Karpas-422 (cell line): ENCODE data around the gene C9orf50. TPM values are rescaled to one million over a fixed set of nuclear protein-coding genes. Genes with fewer than 3 reads are reported as not detected.

ENCODE experiments used
- DNase-seq: peaks from one replicate; pipeline ENCODE4 v3.0.0-alpha.2; 2015
- H2AFZ ChIP-seq: fragments of 200-600 bp; sonication (generic); 2 replicates; pipeline ENCODE4 v1.6.1; 2014; ENCODE audit warnings: antibody characterized with exemption, low read length, mixed read lengths
- H3K27ac ChIP-seq: fragments of 200-600 bp; sonication (generic); 2 replicates; pipeline ENCODE4 v1.5.1; 2014; ENCODE audit warnings: mild to moderate bottlenecking, low read length, moderate library complexity
- H3K27me3 ChIP-seq: fragments of 200-600 bp; sonication (generic); 2 replicates; pipeline ENCODE4 v1.6.1; 2014; ENCODE audit warnings: low read length, mixed read lengths
- H3K36me3 ChIP-seq: fragments of 200-600 bp; sonication (generic); 2 replicates; pipeline ENCODE4 v1.6.1; 2014; ENCODE audit warnings: low read length, mixed read lengths; ENCODE audit not compliant: insufficient read depth
- H3K4me1 ChIP-seq: fragments of 200-600 bp; sonication (generic); 2 replicates; pipeline ENCODE4 v1.6.1; 2014; ENCODE audit warnings: mild to moderate bottlenecking, low read length, mixed read lengths
- H3K4me2 ChIP-seq: fragments of 200-600 bp; sonication (generic); 2 replicates; pipeline ENCODE4 v1.6.1; 2014; ENCODE audit warnings: low read length, low read depth, mild to moderate bottlenecking; ENCODE audit not compliant: poor library complexity, severe bottlenecking
- H3K4me3 ChIP-seq: fragments of 200-600 bp; sonication (generic); 2 replicates; pipeline ENCODE4 v1.5.1; 2014; ENCODE audit warnings: mild to moderate bottlenecking, antibody characterized with exemption, low read length, mixed read lengths
- H3K79me2 ChIP-seq: fragments of 200-600 bp; sonication (generic); 2 replicates; pipeline ENCODE4 v1.6.1; 2014; ENCODE audit warnings: mild to moderate bottlenecking, low read length, mixed read lengths
- H3K9ac ChIP-seq: fragments of 200-600 bp; sonication (generic); 2 replicates; pipeline ENCODE4 v1.6.0; 2014; ENCODE audit warnings: low read length
- H3K9me2 ChIP-seq: fragments of 200-600 bp; sonication (generic), shearing (Covaris generic); replicated peaks from 2 replicates; pipeline ENCODE4 v1.6.0; 2014; ENCODE audit warnings: mild to moderate bottlenecking, low read length, moderate library complexity; ENCODE audit not compliant: insufficient read depth
- H3K9me3 ChIP-seq: fragments of 300-700, 200-600 bp; sonication (generic); 2 replicates; pipeline ENCODE4 v1.6.1; 2014; ENCODE audit warnings: low read length, mixed read lengths
- H4K20me1 ChIP-seq: fragments of 200-600 bp; sonication (generic); 2 replicates; pipeline ENCODE4 v1.6.1; 2014; ENCODE audit warnings: mild to moderate bottlenecking, antibody characterized with exemption, low read length, low read depth; ENCODE audit not compliant: insufficient read depth
- total RNA-seq: library from RNA; depleted of rRNA; stranded (reverse); fragments of >200 nt; shearing (Covaris generic); gene quantifications from 2 replicates; pipeline ENCODE4 v1.2.3, GENCODE V29; 2014; ENCODE audit warnings: low replicate concordance; rRNA removed

Gene C9orf50
- not detected in 2 replicates for total RNA-seq

DNA sequence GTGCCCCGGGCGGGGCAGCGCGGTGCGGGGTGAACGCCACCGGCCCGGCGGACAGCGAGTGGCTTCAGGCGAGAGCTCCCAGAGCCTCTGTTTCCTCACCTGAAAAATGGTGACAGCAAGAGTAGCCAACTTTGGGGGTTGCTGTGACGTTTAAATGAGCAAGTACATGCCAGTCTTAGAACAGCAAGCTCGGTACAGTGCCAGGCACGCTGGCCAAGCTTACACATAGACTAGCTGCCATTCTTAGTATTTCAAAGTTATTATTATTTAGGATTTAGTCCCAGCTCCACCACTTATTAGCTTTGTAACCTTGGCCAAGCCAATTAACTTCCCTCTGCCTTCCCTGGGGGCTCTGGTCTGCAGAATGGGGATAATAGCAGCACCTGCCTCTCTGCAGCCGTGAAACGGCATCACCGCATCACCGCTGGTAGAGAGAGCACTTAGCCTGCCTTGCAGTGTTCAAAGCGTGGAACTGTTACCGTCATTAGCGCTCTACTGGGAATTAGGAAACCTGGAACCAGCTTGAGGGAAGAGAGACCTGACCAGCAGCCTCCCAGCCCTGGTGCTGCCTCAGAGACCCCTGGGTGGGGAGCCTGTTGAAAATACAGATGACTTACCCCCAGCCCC, at the start of gene C9orf50:
C9orf50 (minus strand) TSS at position 433 of the 627 bp plus-strand sequence. CDS start 527 bp downstream, outside the sequence.
- DNase-seq = no peak
- H3K27me3 ChIP-seq = no peaks in the 10 kb centered on the region

DNA sequence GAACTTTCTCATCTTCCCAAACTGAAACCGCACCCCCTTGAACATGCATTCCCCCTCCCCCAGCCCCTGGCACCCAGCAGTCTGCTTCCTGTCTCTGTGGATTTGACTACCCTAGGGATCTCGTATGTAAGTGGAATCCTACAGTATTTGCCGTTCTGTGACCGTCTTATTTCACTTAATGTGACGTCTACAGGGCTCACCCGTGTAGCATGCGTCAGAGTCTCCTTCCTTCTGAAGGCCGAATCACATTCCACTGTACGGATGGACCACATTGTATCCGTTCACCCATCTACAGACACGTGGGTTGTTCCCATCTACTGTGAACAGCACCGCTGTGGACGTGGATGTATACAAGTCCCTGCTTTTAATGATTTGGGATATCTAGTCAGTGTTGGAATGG, 49.0 kb upstream of the C9orf50 start:
- Histone ChIP-seq H3K27me3 (no peaks in the 10 kb centered on the region), H3K27ac (no peak overlapping the region), H3K4me2 (no peak overlapping the region), H3K9me2 (no peaks in the 10 kb centered on the region), H3K79me2 (no peaks in the 10 kb centered on the region), H4K20me1 (no peaks in the 10 kb centered on the region), H3K9me3 (no peaks in the 10 kb centered on the region), H3K4me1 (no peaks in the 10 kb centered on the region), H3K9ac (no peak overlapping the region), H2AFZ (no peak overlapping the region), H3K4me3 (no peak overlapping the region), H3K36me3 (no peaks in the 10 kb centered on the region)
- no peak for DNase-seq

More for the DNA sequence above, at the start of gene C9orf50:
- Histone ChIP-seq H3K4me2 (no peak within 1 kb of the TSS), H3K9me3 (no peaks in the 10 kb centered on the region), H3K27ac (no peak within 1 kb of the TSS), H3K79me2 (no peaks in the 10 kb centered on the region), H3K4me1 (peaks cover 24% of the 10 kb centered on the region), H2AFZ (no peak within 1 kb of the TSS), H3K36me3 (no peaks in the 10 kb centered on the region), H4K20me1 (no peaks in the 10 kb centered on the region), H3K9me2 (no peaks in the 10 kb centered on the region), H3K4me3 (no peak within 1 kb of the TSS), H3K9ac (no peak within 1 kb of the TSS)

DNA sequence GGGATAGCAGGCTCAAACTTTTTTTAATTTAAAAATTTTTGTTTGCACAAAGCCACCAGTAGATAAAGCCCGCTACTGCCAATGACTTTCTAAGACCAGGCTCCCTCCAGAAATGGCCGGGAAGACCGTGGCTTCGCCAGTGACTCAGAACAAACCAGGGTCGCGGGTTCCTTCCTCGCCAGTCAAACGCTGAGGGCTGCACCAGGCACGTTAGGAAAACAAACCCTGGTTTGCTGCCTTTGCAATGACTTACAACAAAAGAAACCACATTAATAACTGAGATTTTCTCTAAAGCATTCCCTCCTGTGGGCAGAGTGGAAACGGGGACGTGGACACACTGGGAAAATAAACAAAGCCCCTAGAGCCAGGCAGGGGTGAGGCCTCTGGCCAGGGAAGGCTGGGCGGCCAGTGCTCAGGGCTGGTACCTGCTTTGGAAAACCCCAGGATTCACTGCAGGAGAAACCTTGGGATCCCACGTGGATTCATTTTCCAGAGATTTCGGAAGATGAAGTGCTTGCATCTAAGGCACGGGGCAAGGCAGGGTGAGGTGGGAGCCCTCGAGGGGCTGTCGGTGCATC, 48.3 kb upstream of the C9orf50 start:
- no peak overlapping the region for H3K4me3 ChIP-seq
- H3K9me3 ChIP-seq = no peaks in the 10 kb centered on the region
- no peak overlapping the region for H2AFZ ChIP-seq
- no peaks in the 10 kb centered on the region for H4K20me1 ChIP-seq
- DNase-seq = no peak
- H3K79me2 ChIP-seq = no peaks in the 10 kb centered on the region
- H3K4me2 ChIP-seq = no peak overlapping the region
- H3K4me1 ChIP-seq = no peaks in the 10 kb centered on the region
- H3K9ac ChIP-seq = no peak overlapping the region
- H3K36me3 ChIP-seq = no peaks in the 10 kb centered on the region
- no peak overlapping the region for H3K27ac ChIP-seq
- no peaks in the 10 kb centered on the region for H3K27me3 ChIP-seq
- no peaks in the 10 kb centered on the region for H3K9me2 ChIP-seq

DNA sequence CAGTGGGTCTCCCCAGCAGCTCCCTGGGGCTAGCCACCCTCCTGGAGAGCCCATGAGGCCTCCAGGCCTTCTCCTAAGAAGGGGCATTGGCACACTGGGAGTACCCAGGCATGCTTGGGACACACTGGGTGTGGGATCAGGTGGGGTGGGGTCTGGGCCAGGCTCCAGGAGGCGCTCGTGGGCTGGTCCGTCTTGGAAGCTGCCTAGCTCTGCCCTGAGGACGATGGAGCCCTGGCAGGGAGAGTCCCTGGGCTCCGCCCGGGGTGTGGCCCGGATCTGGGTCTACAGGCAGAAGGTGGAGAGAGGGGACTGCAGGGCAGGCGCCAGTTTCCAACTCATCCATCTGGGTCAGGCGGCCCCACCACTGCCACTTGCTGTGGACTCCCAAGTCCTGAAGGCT, 46.9 kb upstream of the C9orf50 start:
- Histone ChIP-seq H3K4me3 (no peak overlapping the region), H2AFZ (no peak overlapping the region), H3K9ac (no peak overlapping the region), H3K27me3 (no peaks in the 10 kb centered on the region), H4K20me1 (no peaks in the 10 kb centered on the region), H3K79me2 (no peaks in the 10 kb centered on the region), H3K4me1 (no peaks in the 10 kb centered on the region), H3K9me2 (no peaks in the 10 kb centered on the region), H3K9me3 (no peaks in the 10 kb centered on the region), H3K4me2 (no peak overlapping the region), H3K27ac (no peak overlapping the region), H3K36me3 (no peaks in the 10 kb centered on the region)
- DNase-seq = no peak

DNA sequence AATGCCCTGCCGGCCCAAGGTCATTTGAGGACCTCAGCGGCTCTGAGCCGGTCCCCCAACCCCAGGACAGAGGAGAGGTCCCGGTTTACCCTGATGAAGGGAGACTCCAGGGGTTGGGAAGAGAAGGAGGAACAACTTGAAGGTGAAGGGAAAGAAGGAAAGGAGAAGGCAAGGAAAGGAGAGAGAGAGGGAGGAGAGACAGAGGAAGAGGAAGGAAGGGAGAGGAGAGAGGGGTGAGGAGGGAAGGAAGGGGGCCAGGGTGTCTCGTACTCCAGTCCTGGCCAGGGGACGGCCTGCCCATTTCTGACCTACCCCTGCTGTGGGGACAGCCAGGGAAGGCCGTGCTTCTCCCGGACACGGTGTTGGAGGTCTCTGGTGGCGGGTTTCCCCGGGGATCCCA, 46.5 kb upstream of the C9orf50 start:
- no peaks in the 10 kb centered on the region for H3K36me3 ChIP-seq
- no peak overlapping the region for H2AFZ ChIP-seq
- no peaks in the 10 kb centered on the region for H3K79me2 ChIP-seq
- no peaks in the 10 kb centered on the region for H4K20me1 ChIP-seq
- no peak for DNase-seq
- no peak overlapping the region for H3K9ac ChIP-seq
- H3K27ac ChIP-seq = no peak overlapping the region
- no peak overlapping the region for H3K4me3 ChIP-seq
- H3K9me2 ChIP-seq = no peaks in the 10 kb centered on the region
- H3K9me3 ChIP-seq = no peaks in the 10 kb centered on the region
- no peak overlapping the region for H3K4me2 ChIP-seq
- no peaks in the 10 kb centered on the region for H3K27me3 ChIP-seq
- H3K4me1 ChIP-seq = no peaks in the 10 kb centered on the region

- Histone ChIP-seq H3K9me3 (no peaks in the 10 kb centered on the region), H3K79me2 (no peaks in the 10 kb centered on the region), H3K27ac (no peak overlapping the region), H3K27me3 (no peaks in the 10 kb centered on the region), H3K9me2 (no peaks in the 10 kb centered on the region), H3K36me3 (no peaks in the 10 kb centered on the region), H3K4me3 (no peak overlapping the region), H3K4me2 (no peak overlapping the region), H3K9ac (no peak overlapping the region), H4K20me1 (no peaks in the 10 kb centered on the region), H2AFZ (no peak overlapping the region), H3K4me1 (no peaks in the 10 kb centered on the region)
- DNase-seq = no peak
Observed at GRCh38 chr9:129666575-129666974, 45.7 kb upstream of the C9orf50 start.

- no peaks in the 10 kb centered on the region for H3K79me2 ChIP-seq
- no peak for DNase-seq
- H3K36me3 ChIP-seq = no peaks in the 10 kb centered on the region
- H3K4me1 ChIP-seq = no peaks in the 10 kb centered on the region
- H3K27ac ChIP-seq = no peak overlapping the region
- no peaks in the 10 kb centered on the region for H3K9me2 ChIP-seq
- H3K4me3 ChIP-seq = no peak overlapping the region
- H3K9me3 ChIP-seq = no peaks in the 10 kb centered on the region
- H4K20me1 ChIP-seq = no peaks in the 10 kb centered on the region
- H3K9ac ChIP-seq = no peak overlapping the region
- H3K4me2 ChIP-seq = no peak overlapping the region
- no peaks in the 10 kb centered on the region for H3K27me3 ChIP-seq
- H2AFZ ChIP-seq = no peak overlapping the region
Observed at GRCh38 chr9:129665814-129666520, 45.1 kb upstream of the C9orf50 start.

DNA sequence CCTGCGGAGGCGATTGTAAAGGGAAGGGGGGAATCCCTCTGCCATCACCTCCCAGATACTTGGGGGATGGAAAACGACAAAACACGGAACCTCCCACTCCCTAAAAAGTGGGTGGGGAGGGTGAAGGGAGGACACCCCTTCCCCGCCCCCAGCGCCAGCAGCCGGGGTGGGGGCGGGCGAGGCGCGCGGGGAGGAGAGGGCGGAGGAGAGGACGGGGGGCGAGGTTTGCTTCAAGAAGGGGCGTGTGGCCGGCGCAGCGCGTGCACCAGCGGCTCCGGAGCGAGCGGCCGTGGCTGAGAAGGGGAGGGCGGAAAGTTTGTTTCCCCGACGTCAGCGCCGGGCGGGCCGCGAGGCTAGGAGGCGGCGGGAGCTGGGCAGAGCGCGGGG, 44.5 kb upstream of the C9orf50 start, which contains the start of gene PRRX2:
PRRX2 (plus strand) TSS at position 259 of the 387 bp plus-strand sequence. CDS start 221 bp downstream, outside the sequence.
- no peaks in the 10 kb centered on the region for H3K9me2 ChIP-seq
- no peak within 1 kb of the TSS for H2AFZ ChIP-seq
- H3K36me3 ChIP-seq = no peaks in the 10 kb centered on the region
- no peak within 1 kb of the TSS for H3K4me3 ChIP-seq
- H4K20me1 ChIP-seq = no peaks in the 10 kb centered on the region
- no peak within 1 kb of the TSS for H3K9ac ChIP-seq
- no peaks in the 10 kb centered on the region for H3K27me3 ChIP-seq
- H3K9me3 ChIP-seq = no peaks in the 10 kb centered on the region
- H3K79me2 ChIP-seq = no peaks in the 10 kb centered on the region
- H3K4me1 ChIP-seq = no peaks in the 10 kb centered on the region
- no peak within 1 kb of the TSS for H3K27ac ChIP-seq
- no peak within 1 kb of the TSS for H3K4me2 ChIP-seq
- DNase-seq = no peak
